SK-N-SH (cell line): Measurements from ENCODE around the gene MARVELD1. TPM values are rescaled to one million over a fixed set of nuclear protein-coding genes. Genes with fewer than 3 reads are reported as not detected.

Source experiments
- CTCF ChIA-PET: fragments of 300-600, 350-600 bp; formaldehyde crosslinking; extraction: SDS; loops from one replicate; lab custom pipeline; 2021; lab: Yijun Ruan, JAX
- POLR2A ChIA-PET: fragments of 350-600 bp; sonication (Branson Sonifier 250); formaldehyde crosslinking; extraction: SDS; loops from one replicate; lab custom pipeline; 2020; ENCODE audit warnings: antibody characterized with exemption, inconsistent platforms; lab: Yijun Ruan, JAX
- DNase-seq: peaks from one replicate; pipeline ENCODE4 v3.0.0; 2012
- H2AFZ ChIP-seq: fragments of 200-600 bp; sonication (generic); 2 replicates; pipeline ENCODE4 v1.8.1; 2016; ENCODE audit warnings: antibody characterized with exemption, mild to moderate bottlenecking, low read depth
- H3F3A ChIP-seq: fragments of 200-600 bp; sonication (generic); replicated peaks from 2 replicates; pipeline ENCODE3; 2016; ENCODE audit warnings: antibody characterized with exemption, mild to moderate bottlenecking; ENCODE audit not compliant: insufficient read depth
- H3K27ac ChIP-seq, 2 experiments: fragments of 200-500 bp in 1 of 2; fragments of 200-600 bp in 1 of 2; sonication (Bioruptor generic) in 1 of 2; sonication (generic), shearing (Covaris generic) in 1 of 2; 2 replicates each; pipeline versions ENCODE4 v1.5.1 to v1.6.1; 2014 to 2016; ENCODE audit warnings: low read depth in 2 of 2, inconsistent platforms in 1 of 2, low read length in 1 of 2, mild to moderate bottlenecking in 1 of 2, mixed read lengths in 1 of 2
- H3K27me3 ChIP-seq: fragments of 200-600 bp; sonication (generic), shearing (Covaris generic); 2 replicates; pipeline ENCODE4 v1.6.1; 2016; ENCODE audit warnings: mixed run types; ENCODE audit not compliant: insufficient read depth
- H3K36me3 ChIP-seq, 2 experiments: fragments of 200-500 bp in 1 of 2; fragments of 200-600 bp in 1 of 2; sonication (Bioruptor generic) in 1 of 2; sonication (generic) in 1 of 2; replicated peaks in 1 of 2; 2 replicates each; pipeline versions ENCODE3 to v1.5.1; 2014 to 2016; ENCODE audit warnings: low read length in 1 of 2, mild to moderate bottlenecking in 1 of 2; ENCODE audit not compliant: insufficient read depth in 2 of 2, control insufficient read depth in 1 of 2
- H3K4me1 ChIP-seq, 2 experiments: fragments of 200-500 bp in 1 of 2; fragments of 200-600 bp in 1 of 2; sonication (Bioruptor generic) in 1 of 2; sonication (generic), shearing (Covaris generic) in 1 of 2; 2 replicates each; pipeline versions ENCODE4 v1.5.1 to v1.6.1; 2014 to 2016; ENCODE audit warnings: low read depth in 1 of 2, low read length in 1 of 2, mixed run types in 1 of 2; ENCODE audit not compliant: insufficient read depth in 2 of 2, control insufficient read depth in 1 of 2
- H3K4me2 ChIP-seq: fragments of 200-600 bp; sonication (generic), shearing (Covaris generic); 2 replicates; pipeline ENCODE4 v1.6.1; 2017; ENCODE audit warnings: mixed run types
- H3K4me3 ChIP-seq, 2 experiments: fragments of 200-500 bp in 1 of 2; fragments of 200-600 bp in 1 of 2; sonication (Bioruptor generic) in 1 of 2; sonication (generic), shearing (Covaris generic) in 1 of 2; 2 replicates each; pipeline versions ENCODE4 v1.5.1 to v1.8.1; 2014 to 2016; ENCODE audit warnings: low read depth in 2 of 2, inconsistent platforms in 1 of 2, low read length in 1 of 2, mild to moderate bottlenecking in 1 of 2, mixed read lengths in 1 of 2, moderate library complexity in 1 of 2
- H3K79me2 ChIP-seq: fragments of 200-600 bp; sonication (generic); 2 replicates; pipeline ENCODE4 v1.8.1; 2017; ENCODE audit warnings: mild to moderate bottlenecking; ENCODE audit not compliant: insufficient read depth
- H3K9ac ChIP-seq: fragments of 200-600 bp; sonication (generic); 2 replicates; pipeline ENCODE4 v1.6.1; 2017; ENCODE audit warnings: mixed run types
- H3K9me2 ChIP-seq: fragments of 200-600 bp; sonication (generic); 2 replicates; pipeline ENCODE4 v1.6.1; 2017; ENCODE audit warnings: mixed run types
- H3K9me3 ChIP-seq: fragments of 200-600 bp; sonication (generic); 2 replicates; pipeline ENCODE4 v1.6.1; 2017; ENCODE audit warnings: mixed run types, mild to moderate bottlenecking, moderate library complexity
- H4K20me1 ChIP-seq: fragments of 200-600 bp; sonication (generic); 2 replicates; pipeline ENCODE4 v1.6.1; 2017; ENCODE audit warnings: mild to moderate bottlenecking, mixed run types; ENCODE audit not compliant: insufficient read depth
- EZH2phosphoT487 ChIP-seq: fragments of 200-600 bp; sonication (generic); IDR thresholded peaks from 2 replicates; pipeline ENCODE4 v1.6.1; 2017; ENCODE audit warnings: low read depth, mixed run types, mild to moderate bottlenecking, antibody characterized with exemption, moderate library complexity, borderline replicate concordance
- FOSL2 ChIP-seq: IDR thresholded peaks from 2 replicates; pipeline ENCODE4 v1.4.0; 2012; ENCODE audit warnings: low read depth, mild to moderate bottlenecking, moderate library complexity, borderline replicate concordance
- GABPA ChIP-seq: IDR thresholded peaks from 2 replicates; pipeline ENCODE4 v1.4.0; 2012; ENCODE audit warnings: low read depth, mild to moderate bottlenecking
- GATA2 ChIP-seq: sonication (generic); formaldehyde crosslinking; IDR thresholded peaks from 2 replicates; pipeline ENCODE4 v1.5.0; 2020; ENCODE audit warnings: mild to moderate bottlenecking, missing genetic modification reagents
- NFIC ChIP-seq: IDR thresholded peaks from 2 replicates; pipeline ENCODE4 v1.4.0; 2012; ENCODE audit warnings: borderline replicate concordance
- NRF1 ChIP-seq: IDR thresholded peaks from 2 replicates; pipeline ENCODE4 v1.6.1; 2012; ENCODE audit warnings: low read depth, mild to moderate bottlenecking, low read length
- POLR2AphosphoS5 ChIP-seq: IDR thresholded peaks from 2 replicates; pipeline ENCODE4 v1.6.1; 2012; ENCODE audit warnings: low read depth, low read length
- RAD21 ChIP-seq: IDR thresholded peaks from 2 replicates; pipeline ENCODE4 v1.6.1; 2012; ENCODE audit warnings: mild to moderate bottlenecking, low read length
- TEAD4 ChIP-seq: IDR thresholded peaks from 2 replicates; pipeline ENCODE4 v1.4.0; 2012; ENCODE audit warnings: mild to moderate bottlenecking, borderline replicate concordance; ENCODE audit not compliant: insufficient read depth
- WGBS: methylation state at CpG from one replicate; pipeline ENCODE4 v1.1.6; 2017; ENCODE audit warnings: low lambda C conversion rate; 5-methylcytosine and 5-hydroxymethylcytosine counted together
- polyA plus RNA-seq, 3 experiments: library from polyadenylated mRNA; depleted of rRNA; stranded (reverse); fragments of >200 nt; gene quantifications; 2 replicates each; pipeline ENCODE4 v1.2.3, GENCODE V29; 2012
- TF ChIP-seq, protein P1 (sequence below): fragments of 150-350 bp; IDR thresholded peaks from 2 replicates; pipeline ENCODE4 v1.6.1; 2016; ENCODE audit warnings: mild to moderate bottlenecking, low read depth, low read length
- TF ChIP-seq, protein P2 (sequence below): fragments of 200-600 bp; sonication (generic); IDR thresholded peaks from 2 replicates; pipeline ENCODE4 v1.6.1; 2017; ENCODE audit warnings: antibody characterized with exemption, mild to moderate bottlenecking, moderate library complexity
- TF ChIP-seq, protein P3 (sequence below): IDR thresholded peaks from 2 replicates; pipeline ENCODE4 v1.4.0; 2012; ENCODE audit warnings: low read depth, borderline replicate concordance

The MARVELD1 gene
- polyA plus RNA-seq, 1 of the 3 experiments (the other 2 are of a cell fraction), result 53.0 TPM

DNA sequence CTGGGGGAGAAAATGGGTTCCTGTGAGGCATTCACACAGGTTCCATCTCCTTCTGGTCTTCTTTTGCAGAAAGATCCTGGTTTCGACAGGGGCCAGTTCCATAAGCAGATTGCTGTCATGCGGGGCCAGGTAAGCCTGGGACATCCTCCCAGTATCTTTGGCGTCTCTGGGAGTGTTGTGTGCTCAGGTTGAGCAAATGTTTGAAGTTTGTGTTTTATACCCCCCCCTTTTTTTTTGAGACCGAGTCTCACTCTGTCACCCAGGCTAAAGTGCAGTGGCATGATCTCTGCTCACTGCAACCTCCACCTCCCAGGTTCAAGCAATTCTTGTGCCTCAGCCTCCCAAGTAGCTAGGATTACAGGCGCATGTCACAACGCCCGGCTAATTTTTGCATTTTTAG lies 46.5 kb upstream of the MARVELD1 start:
- WGBS, result 98% methylated on average over 7 of the region's 7 CpGs
- Histone ChIP-seq H3K36me3 (peaks cover 46 to 51% of the 10 kb centered on the region in 2 experiments), H3K9ac (no peak overlapping the region), H3K4me2 (no peak overlapping the region), H3K4me1 (peaks cover 0 to 3% of the 10 kb centered on the region in 2 experiments; a peak in 1 of 4 replicates), H3K9me2 (no peaks in the 10 kb centered on the region), H3K27me3 (no peaks in the 10 kb centered on the region), H3F3A (peaks cover 11% of the 10 kb centered on the region), H2AFZ (no peak overlapping the region), H3K27ac (no peak overlapping the region), H3K9me3 (no peaks in the 10 kb centered on the region), H3K79me2 (peaks cover 5% of the 10 kb centered on the region; the same call in 1 of the 2 replicates), H3K4me3 (no peak overlapping the region), H4K20me1 (no peaks in the 10 kb centered on the region)
- TF ChIP-seq, protein P1, sequence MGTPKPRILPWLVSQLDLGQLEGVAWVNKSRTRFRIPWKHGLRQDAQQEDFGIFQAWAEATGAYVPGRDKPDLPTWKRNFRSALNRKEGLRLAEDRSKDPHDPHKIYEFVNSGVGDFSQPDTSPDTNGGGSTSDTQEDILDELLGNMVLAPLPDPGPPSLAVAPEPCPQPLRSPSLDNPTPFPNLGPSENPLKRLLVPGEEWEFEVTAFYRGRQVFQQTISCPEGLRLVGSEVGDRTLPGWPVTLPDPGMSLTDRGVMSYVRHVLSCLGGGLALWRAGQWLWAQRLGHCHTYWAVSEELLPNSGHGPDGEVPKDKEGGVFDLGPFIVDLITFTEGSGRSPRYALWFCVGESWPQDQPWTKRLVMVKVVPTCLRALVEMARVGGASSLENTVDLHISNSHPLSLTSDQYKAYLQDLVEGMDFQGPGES, result no peak
- no peak for TF ChIP-seq TEAD4
- TF ChIP-seq GATA2 (CRISPR knock-in tag), result no peak
- ChIA-PET POLR2A (no interaction called here), CTCF (interaction anchor here (1.4 to 8.6 kb wide), 3 partner anchors 11 to 95 kb away, joined by 3 to 71 read pairs (median 7); partner anchors contain the start of gene ANKRD2)
- DNase-seq, result no peak

DNA sequence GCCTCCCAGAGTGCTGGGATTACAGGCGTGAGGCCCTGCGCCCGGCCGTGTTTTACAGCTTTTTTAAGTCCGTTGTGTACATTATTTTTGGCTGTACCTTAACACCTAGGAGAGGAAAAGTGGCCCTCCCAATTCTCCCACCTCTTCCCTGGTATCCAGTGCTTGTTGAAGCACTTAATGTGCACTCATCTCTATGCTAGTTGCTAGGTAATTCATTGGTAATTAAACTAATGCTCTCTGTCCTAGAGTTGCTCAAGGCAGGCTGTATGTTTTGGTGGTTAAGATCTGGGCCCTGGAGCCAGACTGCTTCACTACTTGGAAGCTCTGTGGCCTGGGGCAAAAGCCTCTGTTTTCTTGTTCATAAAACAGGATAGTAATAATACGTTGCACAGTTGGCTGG lies 46.1 kb upstream of the MARVELD1 start:
- Histone ChIP-seq H3F3A (peaks cover 11% of the 10 kb centered on the region), H4K20me1 (no peaks in the 10 kb centered on the region), H3K9me3 (no peaks in the 10 kb centered on the region), H3K4me2 (no peak overlapping the region), H2AFZ (no peak overlapping the region), H3K79me2 (peaks cover 5% of the 10 kb centered on the region; the same call in 1 of the 2 replicates), H3K9me2 (no peaks in the 10 kb centered on the region), H3K9ac (no peak overlapping the region), H3K27ac (no peak overlapping the region), H3K27me3 (no peaks in the 10 kb centered on the region), H3K36me3 (peaks cover 46 to 47% of the 10 kb centered on the region in 2 experiments), H3K4me1 (peaks cover 0 to 3% of the 10 kb centered on the region in 2 experiments; a peak in 1 of 4 replicates), H3K4me3 (no peak overlapping the region)
- WGBS, result 86% methylated on average over 6 of the region's 6 CpGs
- POLR2A ChIA-PET, result no interaction called here
- DNase-seq, result no peak
- CTCF ChIA-PET, result interaction anchor here (1.4 to 8.6 kb wide), 4 partner anchors 11 to 95 kb away, joined by 3 to 71 read pairs (median 6); partner anchors contain the start of gene ANKRD2
- TF ChIP-seq GATA2 (CRISPR knock-in tag) (no peak), EZH2phosphoT487 (no peak), NRF1 (no peak), RAD21 (no peak), NFIC (no peak), GABPA (no peak), FOSL2 (no peak), POLR2AphosphoS5 (no peak)
- TF ChIP-seq, protein P2, sequence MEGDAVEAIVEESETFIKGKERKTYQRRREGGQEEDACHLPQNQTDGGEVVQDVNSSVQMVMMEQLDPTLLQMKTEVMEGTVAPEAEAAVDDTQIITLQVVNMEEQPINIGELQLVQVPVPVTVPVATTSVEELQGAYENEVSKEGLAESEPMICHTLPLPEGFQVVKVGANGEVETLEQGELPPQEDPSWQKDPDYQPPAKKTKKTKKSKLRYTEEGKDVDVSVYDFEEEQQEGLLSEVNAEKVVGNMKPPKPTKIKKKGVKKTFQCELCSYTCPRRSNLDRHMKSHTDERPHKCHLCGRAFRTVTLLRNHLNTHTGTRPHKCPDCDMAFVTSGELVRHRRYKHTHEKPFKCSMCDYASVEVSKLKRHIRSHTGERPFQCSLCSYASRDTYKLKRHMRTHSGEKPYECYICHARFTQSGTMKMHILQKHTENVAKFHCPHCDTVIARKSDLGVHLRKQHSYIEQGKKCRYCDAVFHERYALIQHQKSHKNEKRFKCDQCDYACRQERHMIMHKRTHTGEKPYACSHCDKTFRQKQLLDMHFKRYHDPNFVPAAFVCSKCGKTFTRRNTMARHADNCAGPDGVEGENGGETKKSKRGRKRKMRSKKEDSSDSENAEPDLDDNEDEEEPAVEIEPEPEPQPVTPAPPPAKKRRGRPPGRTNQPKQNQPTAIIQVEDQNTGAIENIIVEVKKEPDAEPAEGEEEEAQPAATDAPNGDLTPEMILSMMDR, result no peak
- TF ChIP-seq, protein P3, sequence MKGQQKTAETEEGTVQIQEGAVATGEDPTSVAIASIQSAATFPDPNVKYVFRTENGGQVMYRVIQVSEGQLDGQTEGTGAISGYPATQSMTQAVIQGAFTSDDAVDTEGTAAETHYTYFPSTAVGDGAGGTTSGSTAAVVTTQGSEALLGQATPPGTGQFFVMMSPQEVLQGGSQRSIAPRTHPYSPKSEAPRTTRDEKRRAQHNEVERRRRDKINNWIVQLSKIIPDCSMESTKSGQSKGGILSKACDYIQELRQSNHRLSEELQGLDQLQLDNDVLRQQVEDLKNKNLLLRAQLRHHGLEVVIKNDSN, result no peak
